Retinal pigment epithelial cell (primary cell): ENCODE results near the gene TBC1D3B.
"Not testable (repeated sequence)": the region's sequence is repeated elsewhere in the genome, so short reads cannot be mapped to it uniquely, and the experiment has no call there.

Experiments
- DNase-seq: peaks from one replicate; pipeline ENCODE4 v3.0.0-alpha.2; 2010; ENCODE audit warnings: low read depth
- H3K4me3 ChIP-seq: 2 replicates; pipeline ENCODE4 v1.5.1; 2011; ENCODE audit warnings: mild to moderate bottlenecking, low read length, control low read depth, moderate library complexity
- TF ChIP-seq, protein P1 (sequence below): conservative IDR thresholded peaks from 2 replicates; pipeline ENCODE4 v1.5.1; 2011; ENCODE audit warnings: low read depth, low read length, control low read depth, inconsistent platforms

The TBC1D3B gene

DNA sequence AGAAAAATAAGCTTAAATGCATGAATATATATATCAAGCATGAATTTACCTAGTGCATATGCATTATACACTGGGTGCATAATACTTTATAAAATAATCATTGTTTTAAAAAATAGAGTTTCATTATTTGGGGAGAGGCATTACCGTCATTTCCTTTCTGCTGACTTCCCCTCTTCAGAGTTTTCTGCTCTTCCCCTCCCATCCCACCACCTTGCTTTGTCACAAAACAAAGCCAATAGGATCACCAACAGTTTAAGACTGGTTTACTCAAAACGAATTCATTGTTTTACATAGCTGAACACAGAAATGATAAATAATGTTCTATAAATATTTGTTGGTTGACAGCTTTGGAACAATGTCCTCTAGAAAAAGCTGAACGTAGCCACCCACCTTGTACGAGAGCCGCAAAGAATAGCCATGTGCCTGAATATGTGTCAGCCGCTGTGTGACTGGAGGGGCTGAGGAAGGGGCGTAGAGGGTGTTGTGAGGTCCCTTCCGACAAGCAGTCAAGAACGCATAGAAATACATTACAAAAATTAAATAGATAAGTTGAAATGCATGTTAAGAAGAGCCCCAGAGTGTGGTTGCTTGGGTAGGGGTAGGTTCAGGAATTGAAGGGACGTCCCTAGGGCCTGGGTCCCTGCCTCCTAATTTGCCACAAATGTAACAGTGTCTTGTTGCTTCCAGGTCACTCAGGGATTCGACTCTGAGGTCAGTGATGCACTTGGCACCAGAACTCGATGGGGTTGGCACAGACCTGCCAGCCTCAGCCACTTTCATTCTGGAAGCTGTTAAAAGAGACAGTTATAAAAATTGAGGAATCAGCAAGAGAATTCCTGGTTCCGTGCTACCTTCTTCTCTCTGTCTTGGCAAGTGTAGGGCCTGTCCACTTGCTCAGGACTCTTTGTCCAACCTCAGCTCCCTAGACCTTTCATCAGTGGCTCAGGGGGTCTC lies 10.7 kb upstream of the TBC1D3B start:
- H3K4me3 ChIP-seq, DNase-seq: not testable (repeated sequence)

- no peak for DNase-seq
- no peak overlapping the region for H3K4me3 ChIP-seq
- TF ChIP-seq, protein P1, sequence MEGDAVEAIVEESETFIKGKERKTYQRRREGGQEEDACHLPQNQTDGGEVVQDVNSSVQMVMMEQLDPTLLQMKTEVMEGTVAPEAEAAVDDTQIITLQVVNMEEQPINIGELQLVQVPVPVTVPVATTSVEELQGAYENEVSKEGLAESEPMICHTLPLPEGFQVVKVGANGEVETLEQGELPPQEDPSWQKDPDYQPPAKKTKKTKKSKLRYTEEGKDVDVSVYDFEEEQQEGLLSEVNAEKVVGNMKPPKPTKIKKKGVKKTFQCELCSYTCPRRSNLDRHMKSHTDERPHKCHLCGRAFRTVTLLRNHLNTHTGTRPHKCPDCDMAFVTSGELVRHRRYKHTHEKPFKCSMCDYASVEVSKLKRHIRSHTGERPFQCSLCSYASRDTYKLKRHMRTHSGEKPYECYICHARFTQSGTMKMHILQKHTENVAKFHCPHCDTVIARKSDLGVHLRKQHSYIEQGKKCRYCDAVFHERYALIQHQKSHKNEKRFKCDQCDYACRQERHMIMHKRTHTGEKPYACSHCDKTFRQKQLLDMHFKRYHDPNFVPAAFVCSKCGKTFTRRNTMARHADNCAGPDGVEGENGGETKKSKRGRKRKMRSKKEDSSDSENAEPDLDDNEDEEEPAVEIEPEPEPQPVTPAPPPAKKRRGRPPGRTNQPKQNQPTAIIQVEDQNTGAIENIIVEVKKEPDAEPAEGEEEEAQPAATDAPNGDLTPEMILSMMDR, result no peak
These were observed 9.0 kb upstream of the TBC1D3B start for GRCh38 chr17:36185416-36185815.

DNA sequence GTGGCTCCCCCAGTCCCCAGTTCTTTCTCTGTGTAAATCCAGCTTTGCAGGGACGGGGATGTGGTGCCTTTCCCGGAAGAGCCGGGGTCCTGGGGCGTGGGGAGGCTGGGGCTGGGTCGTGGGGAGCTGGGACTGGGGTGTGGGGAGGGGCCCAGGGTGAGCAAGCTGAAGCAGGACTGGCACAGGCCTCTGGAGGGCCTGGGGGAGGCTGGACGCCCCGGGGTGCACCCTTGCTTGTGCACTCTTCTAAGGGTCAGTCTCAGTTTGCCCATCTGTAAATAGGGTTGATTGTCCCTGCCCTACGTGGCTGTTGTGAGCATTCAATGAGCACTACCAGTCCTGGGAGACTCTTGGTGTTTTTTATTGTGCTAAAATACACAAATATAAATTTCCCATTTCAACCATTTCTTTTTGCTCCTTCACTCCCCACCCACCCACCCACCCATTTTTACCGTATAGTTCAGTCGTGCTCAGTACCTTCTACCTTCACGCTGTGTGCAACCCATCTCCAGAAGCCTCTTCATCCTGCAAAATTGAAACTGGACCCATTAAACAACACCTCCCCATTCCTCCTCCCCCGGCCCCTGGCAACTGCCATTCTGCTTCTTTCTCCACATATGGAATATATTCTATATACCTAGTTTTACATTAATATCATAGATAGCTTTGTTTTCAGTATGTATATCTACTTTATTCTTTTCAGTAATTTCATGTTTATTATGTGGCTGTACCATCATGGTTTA lies 7.8 kb upstream of the TBC1D3B start:
- TF ChIP-seq, protein P1, result no peak
- DNase-seq, result no peak
- H3K4me3 ChIP-seq, result no peak overlapping the region

DNA sequence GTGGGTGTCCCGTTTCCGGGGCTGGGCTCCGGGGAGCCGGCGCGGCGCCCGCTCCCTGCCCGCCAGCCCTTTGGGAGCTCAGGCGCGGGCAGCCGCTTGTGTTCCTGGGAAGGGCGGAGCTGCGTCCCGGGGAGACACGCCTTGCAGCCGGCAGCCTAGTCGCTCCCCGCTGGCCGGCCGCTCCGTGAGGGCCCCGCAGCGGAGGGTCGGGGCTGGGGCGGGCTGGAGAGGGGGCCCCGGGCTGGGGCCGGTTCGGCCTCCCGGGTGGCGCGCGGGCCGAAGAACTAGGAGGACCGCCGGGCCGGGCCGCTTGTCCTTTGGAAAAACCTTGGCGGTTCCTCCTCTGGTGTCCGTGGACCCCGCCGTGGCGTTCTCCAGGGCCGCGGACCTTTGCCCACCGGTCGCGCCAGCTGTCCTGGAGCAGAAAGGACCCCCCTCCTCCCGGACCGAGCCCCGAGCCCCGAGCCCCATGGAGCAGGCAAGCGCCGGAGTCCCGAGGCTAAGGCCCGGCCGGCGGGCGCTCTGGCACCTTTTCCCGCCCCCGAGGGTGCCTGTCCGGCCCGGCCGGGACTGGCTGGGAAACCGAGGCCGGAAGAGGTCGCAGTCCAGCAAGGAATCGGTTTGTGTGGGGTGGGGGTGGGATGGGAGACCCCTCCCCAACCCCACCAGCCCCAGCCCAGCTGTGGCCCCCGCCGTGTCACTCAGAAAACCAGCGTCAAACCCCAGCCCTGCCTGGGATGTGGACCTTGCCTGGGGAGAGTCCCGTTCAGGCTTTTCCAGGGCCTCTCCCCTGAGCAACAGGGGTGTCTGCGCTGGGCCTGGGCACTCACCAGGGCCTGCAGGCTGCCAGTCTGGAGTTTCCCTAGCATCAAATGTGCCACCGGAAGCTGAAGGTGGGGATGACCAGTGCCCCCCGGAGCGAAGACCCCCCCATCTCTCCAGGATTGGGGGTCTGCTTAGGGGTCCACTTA lies 6.8 kb upstream of the TBC1D3B start:
- H3K4me3 ChIP-seq, result peak overlapping the region; percentile 55
- DNase-seq, result peak; percentile 23
- TF ChIP-seq, protein P1, result no peak

DNA sequence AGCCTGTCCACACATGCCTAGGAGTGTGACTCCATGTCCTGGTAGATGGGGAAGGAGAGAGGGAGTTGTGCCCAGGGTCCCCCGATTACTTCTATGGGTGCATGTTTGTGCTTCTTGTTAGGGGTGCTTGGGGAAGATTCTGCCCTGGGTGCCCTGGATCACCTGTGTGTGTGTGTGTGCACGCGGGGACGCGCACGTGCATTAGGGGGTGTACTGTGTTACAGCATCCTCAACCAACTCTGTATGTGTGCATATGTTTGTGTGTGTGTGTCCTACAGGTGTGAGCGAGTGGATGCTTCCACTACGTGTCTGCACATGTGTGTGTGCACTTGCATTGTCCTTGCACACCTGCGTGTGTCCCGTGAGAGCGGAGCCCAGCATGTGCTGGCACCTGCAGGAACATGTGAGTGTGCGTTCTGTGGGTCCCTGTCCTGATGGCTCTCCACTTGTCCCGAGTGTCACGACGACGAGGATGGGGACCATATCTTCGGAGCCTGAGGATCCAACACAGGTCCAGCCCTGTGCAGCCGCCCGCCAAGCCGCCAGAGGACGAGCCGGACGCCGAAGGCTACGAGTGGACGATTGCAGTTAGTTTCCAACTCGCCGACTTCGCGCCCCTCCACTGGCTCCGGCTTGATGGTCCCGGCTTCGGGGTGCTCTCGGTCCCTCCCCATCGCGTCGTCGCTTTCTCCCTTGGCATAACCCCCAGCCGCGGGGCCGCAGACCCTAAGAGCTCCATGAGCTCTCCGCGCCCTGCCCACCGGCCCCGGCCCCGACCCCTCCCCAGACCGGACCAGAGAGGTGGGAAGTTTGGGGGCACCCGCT lies 6.0 kb upstream of the TBC1D3B start:
- TF ChIP-seq, protein P1, result no peak
- no peak for DNase-seq
- H3K4me3 ChIP-seq, result peak overlapping the region; percentile 55

- H3K4me3 ChIP-seq, DNase-seq: not testable (repeated sequence)
These were observed 5.2 kb upstream of the TBC1D3B start for GRCh38 chr17:36181446-36182175.

GRCh38 chr17:36168836-36169235 lies 7.6 kb downstream of the TBC1D3B start:
- not testable (repeated sequence) for DNase-seq, H3K4me3 ChIP-seq
